ENCODE data around the gene TIAM1. TPM values are rescaled to one million over a fixed set of nuclear protein-coding genes. Genes with fewer than 3 reads are reported as not detected.

The TIAM1 gene
- total RNA-seq, 1 experiment from 2014 or later = 28.7 TPM

DNA sequence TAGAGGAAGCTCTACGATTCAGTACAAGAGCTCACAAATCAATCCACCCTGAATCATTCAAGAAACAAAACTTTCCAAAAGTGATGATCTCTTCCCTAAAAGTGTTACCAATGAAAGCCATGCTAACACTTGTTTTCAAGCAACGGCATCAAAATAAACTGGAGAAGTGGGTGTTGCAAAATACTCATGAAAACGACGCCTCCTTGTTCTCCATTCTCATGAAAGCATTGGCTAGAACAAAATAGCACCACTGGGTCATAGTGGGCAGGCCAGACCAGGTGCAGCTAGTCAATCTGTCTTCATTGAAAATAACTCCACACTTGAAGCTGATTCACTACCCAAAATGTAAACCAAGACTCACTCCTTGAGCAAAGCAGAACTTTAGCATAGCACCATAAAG is 4.3 kb downstream of the TIAM1 start:
- POLR2A ChIA-PET = no interaction called here
- DNase-seq (ENCODE audit: low spot score) (no peak), ATAC-seq (no peak)
- H3K9me3 Mint-ChIP-seq = no peaks in the 10 kb centered on the region
- TF ChIP-seq ZNF138 (CRISPR knock-in tag; conservative IDR thresholded peaks at IDR 0.05) (no peak), CBFB (CRISPR knock-in tag; IDR thresholded peaks at IDR 0.05; ENCODE audit: low read depth) (no peak), FOXK1 (CRISPR knock-in tag; IDR thresholded peaks at IDR 0.05) (no peak)
- TF ChIP-seq, protein P1, sequence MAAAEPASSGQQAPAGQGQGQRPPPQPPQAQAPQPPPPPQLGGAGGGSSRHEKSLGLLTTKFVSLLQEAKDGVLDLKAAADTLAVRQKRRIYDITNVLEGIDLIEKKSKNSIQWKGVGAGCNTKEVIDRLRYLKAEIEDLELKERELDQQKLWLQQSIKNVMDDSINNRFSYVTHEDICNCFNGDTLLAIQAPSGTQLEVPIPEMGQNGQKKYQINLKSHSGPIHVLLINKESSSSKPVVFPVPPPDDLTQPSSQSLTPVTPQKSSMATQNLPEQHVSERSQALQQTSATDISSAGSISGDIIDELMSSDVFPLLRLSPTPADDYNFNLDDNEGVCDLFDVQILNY (CRISPR knock-in tag; IDR thresholded peaks at IDR 0.05) = no peak
- H3K4me1 Mint-ChIP-seq = peaks cover 37% of the 10 kb centered on the region
- H3K27ac Mint-ChIP-seq = 0 out of 2 replicates have a peak overlapping the region, but pooled peaks have one; percentile 35
- no peaks in the 10 kb centered on the region for H3K36me3 Mint-ChIP-seq
- H3K4me3 Mint-ChIP-seq = no peak overlapping the region
- H3K27me3 Mint-ChIP-seq (ENCODE audit: low read depth) = no peaks in the 10 kb centered on the region
- CTCF ChIA-PET = no interaction called here

DNA sequence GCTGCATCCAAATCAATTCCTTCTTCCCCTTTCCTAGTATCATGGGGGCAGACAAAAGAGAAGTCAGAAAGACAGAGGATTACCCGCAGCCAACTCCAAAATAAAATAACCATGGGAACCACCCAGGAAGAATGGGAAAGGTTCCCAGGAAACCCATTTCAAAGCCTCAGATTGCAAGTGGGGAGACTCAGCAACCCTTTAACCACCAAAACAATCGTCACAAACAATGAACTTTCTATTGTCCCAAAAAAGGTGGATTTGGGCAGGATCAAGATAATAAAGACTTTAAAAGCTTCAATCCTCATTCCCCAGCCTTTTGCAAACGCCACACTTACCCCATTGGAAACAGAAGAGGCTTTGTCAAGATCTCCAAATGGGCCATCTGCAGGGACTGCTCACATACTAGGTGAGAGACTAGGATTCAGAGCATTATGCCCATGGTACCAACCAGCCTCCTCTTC is 5.1 kb downstream of the TIAM1 start:
- Mint-ChIP-seq H3K27me3 (ENCODE audit: low read depth) (no peaks in the 10 kb centered on the region), H3K27ac (0 out of 2 replicates have a peak overlapping the region, but pooled peaks have one; percentile 1), H3K4me3 (no peak overlapping the region), H3K4me1 (peaks cover 36% of the 10 kb centered on the region), H3K36me3 (no peaks in the 10 kb centered on the region), H3K9me3 (no peaks in the 10 kb centered on the region)
- ATAC-seq (no peak), DNase-seq (ENCODE audit: low spot score) (no peak)
- TF ChIP-seq, protein P2, sequence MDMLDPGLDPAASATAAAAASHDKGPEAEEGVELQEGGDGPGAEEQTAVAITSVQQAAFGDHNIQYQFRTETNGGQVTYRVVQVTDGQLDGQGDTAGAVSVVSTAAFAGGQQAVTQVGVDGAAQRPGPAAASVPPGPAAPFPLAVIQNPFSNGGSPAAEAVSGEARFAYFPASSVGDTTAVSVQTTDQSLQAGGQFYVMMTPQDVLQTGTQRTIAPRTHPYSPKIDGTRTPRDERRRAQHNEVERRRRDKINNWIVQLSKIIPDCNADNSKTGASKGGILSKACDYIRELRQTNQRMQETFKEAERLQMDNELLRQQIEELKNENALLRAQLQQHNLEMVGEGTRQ (CRISPR knock-in tag; IDR thresholded peaks at IDR 0.05) = no peak
- TF ChIP-seq PRRX2 (CRISPR knock-in tag; IDR thresholded peaks at IDR 0.05) = no peak
- TF ChIP-seq, protein P3, sequence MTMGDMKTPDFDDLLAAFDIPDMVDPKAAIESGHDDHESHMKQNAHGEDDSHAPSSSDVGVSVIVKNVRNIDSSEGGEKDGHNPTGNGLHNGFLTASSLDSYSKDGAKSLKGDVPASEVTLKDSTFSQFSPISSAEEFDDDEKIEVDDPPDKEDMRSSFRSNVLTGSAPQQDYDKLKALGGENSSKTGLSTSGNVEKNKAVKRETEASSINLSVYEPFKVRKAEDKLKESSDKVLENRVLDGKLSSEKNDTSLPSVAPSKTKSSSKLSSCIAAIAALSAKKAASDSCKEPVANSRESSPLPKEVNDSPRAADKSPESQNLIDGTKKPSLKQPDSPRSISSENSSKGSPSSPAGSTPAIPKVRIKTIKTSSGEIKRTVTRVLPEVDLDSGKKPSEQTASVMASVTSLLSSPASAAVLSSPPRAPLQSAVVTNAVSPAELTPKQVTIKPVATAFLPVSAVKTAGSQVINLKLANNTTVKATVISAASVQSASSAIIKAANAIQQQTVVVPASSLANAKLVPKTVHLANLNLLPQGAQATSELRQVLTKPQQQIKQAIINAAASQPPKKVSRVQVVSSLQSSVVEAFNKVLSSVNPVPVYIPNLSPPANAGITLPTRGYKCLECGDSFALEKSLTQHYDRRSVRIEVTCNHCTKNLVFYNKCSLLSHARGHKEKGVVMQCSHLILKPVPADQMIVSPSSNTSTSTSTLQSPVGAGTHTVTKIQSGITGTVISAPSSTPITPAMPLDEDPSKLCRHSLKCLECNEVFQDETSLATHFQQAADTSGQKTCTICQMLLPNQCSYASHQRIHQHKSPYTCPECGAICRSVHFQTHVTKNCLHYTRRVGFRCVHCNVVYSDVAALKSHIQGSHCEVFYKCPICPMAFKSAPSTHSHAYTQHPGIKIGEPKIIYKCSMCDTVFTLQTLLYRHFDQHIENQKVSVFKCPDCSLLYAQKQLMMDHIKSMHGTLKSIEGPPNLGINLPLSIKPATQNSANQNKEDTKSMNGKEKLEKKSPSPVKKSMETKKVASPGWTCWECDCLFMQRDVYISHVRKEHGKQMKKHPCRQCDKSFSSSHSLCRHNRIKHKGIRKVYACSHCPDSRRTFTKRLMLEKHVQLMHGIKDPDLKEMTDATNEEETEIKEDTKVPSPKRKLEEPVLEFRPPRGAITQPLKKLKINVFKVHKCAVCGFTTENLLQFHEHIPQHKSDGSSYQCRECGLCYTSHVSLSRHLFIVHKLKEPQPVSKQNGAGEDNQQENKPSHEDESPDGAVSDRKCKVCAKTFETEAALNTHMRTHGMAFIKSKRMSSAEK (CRISPR knock-in tag; IDR thresholded peaks at IDR 0.05; ENCODE audit: borderline replicate concordance) = no peak
- no peak for TF ChIP-seq GRHL2 (CRISPR knock-in tag; IDR thresholded peaks at IDR 0.05; ENCODE audit: insufficient replicate concordance, severe bottlenecking)
- no peak for TF ChIP-seq ZNF138 (CRISPR knock-in tag; conservative IDR thresholded peaks at IDR 0.05)
- TF ChIP-seq ZNF317 (CRISPR knock-in tag; IDR thresholded peaks at IDR 0.05; ENCODE audit: borderline replicate concordance, low read depth) = no peak
- TF ChIP-seq SMAD4 (CRISPR knock-in tag; IDR thresholded peaks at IDR 0.05) = no peak
- TF ChIP-seq, protein P4, sequence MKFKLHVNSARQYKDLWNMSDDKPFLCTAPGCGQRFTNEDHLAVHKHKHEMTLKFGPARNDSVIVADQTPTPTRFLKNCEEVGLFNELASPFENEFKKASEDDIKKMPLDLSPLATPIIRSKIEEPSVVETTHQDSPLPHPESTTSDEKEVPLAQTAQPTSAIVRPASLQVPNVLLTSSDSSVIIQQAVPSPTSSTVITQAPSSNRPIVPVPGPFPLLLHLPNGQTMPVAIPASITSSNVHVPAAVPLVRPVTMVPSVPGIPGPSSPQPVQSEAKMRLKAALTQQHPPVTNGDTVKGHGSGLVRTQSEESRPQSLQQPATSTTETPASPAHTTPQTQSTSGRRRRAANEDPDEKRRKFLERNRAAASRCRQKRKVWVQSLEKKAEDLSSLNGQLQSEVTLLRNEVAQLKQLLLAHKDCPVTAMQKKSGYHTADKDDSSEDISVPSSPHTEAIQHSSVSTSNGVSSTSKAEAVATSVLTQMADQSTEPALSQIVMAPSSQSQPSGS (CRISPR knock-in tag; IDR thresholded peaks at IDR 0.05; ENCODE audit: borderline replicate concordance, low read depth) = no peak
- TF ChIP-seq, protein P5, sequence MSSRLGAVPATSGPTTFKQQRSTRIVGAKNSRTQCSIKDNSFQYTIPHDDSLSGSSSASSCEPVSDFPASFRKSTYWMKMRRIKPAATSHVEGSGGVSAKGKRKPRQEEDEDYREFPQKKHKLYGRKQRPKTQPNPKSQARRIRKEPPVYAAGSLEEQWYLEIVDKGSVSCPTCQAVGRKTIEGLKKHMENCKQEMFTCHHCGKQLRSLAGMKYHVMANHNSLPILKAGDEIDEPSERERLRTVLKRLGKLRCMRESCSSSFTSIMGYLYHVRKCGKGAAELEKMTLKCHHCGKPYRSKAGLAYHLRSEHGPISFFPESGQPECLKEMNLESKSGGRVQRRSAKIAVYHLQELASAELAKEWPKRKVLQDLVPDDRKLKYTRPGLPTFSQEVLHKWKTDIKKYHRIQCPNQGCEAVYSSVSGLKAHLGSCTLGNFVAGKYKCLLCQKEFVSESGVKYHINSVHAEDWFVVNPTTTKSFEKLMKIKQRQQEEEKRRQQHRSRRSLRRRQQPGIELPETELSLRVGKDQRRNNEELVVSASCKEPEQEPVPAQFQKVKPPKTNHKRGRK (CRISPR knock-in tag; IDR thresholded peaks at IDR 0.05; ENCODE audit: borderline replicate concordance) = no peak
- TF ChIP-seq NR2C2 (CRISPR knock-in tag; IDR thresholded peaks at IDR 0.05) = no peak
- no peak for TF ChIP-seq OVOL2 (CRISPR knock-in tag; IDR thresholded peaks at IDR 0.05; ENCODE audit: borderline replicate concordance)
- no peak for TF ChIP-seq SMAD3 (CRISPR knock-in tag; IDR thresholded peaks at IDR 0.05; ENCODE audit: borderline replicate concordance)
- TF ChIP-seq, protein P6, sequence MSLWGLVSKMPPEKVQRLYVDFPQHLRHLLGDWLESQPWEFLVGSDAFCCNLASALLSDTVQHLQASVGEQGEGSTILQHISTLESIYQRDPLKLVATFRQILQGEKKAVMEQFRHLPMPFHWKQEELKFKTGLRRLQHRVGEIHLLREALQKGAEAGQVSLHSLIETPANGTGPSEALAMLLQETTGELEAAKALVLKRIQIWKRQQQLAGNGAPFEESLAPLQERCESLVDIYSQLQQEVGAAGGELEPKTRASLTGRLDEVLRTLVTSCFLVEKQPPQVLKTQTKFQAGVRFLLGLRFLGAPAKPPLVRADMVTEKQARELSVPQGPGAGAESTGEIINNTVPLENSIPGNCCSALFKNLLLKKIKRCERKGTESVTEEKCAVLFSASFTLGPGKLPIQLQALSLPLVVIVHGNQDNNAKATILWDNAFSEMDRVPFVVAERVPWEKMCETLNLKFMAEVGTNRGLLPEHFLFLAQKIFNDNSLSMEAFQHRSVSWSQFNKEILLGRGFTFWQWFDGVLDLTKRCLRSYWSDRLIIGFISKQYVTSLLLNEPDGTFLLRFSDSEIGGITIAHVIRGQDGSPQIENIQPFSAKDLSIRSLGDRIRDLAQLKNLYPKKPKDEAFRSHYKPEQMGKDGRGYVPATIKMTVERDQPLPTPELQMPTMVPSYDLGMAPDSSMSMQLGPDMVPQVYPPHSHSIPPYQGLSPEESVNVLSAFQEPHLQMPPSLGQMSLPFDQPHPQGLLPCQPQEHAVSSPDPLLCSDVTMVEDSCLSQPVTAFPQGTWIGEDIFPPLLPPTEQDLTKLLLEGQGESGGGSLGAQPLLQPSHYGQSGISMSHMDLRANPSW (CRISPR knock-in tag; conservative IDR thresholded peaks at IDR 0.05; ENCODE audit: low read depth) = no peak
- TF ChIP-seq, protein P7, sequence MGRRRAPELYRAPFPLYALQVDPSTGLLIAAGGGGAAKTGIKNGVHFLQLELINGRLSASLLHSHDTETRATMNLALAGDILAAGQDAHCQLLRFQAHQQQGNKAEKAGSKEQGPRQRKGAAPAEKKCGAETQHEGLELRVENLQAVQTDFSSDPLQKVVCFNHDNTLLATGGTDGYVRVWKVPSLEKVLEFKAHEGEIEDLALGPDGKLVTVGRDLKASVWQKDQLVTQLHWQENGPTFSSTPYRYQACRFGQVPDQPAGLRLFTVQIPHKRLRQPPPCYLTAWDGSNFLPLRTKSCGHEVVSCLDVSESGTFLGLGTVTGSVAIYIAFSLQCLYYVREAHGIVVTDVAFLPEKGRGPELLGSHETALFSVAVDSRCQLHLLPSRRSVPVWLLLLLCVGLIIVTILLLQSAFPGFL (CRISPR knock-in tag; IDR thresholded peaks at IDR 0.05; ENCODE audit: borderline replicate concordance) = no peak
- no peak for TF ChIP-seq HMGA2 (CRISPR knock-in tag; IDR thresholded peaks at IDR 0.05)
- CTCF ChIA-PET = no interaction called here
- POLR2A ChIA-PET = no interaction called here

Measured in WTC11 (cell line).